Dermis microvascular lymphatic vessel endothelial cell (primary cell): ENCODE measurements around the gene STK25. TPM values are rescaled to one million over a fixed set of nuclear protein-coding genes. Genes with fewer than 3 reads are reported as not detected.
"Not testable (repeated sequence)": the region's sequence is repeated elsewhere in the genome, so short reads cannot be mapped to it uniquely, and the experiment has no call there.

Experiments used
- DNase-seq, 2 donors: peaks; one replicate each; pipeline versions ENCODE4 v3.0.0 to v3.0.0-alpha.2; 2010; ENCODE audit warnings: low read depth in 2 of 2
- total RNA-seq: library from RNA; depleted of rRNA; stranded (reverse); fragments of >200 nt; gene quantifications from 2 replicates; pipeline ENCODE4 v1.2.1, GENCODE V29; 2014

Gene STK25
- total RNA-seq, 1 donor from 2014 or later: 276 TPM

GRCh38 chr2:241509155-241509784, 886 bp upstream of the STK25 start:
- DNase-seq: no peak

- DNase-seq: peak in 1 of 2 donors; percentile 68
These were observed 749 bp downstream of the STK25 start for GRCh38 chr2:241507430-241508239.

GRCh38 chr2:241506793-241507429, 1.5 kb downstream of the STK25 start:
- peak; percentile 38 to 62 for DNase-seq

GRCh38 chr2:241506317-241506716, 2.1 kb downstream of the STK25 start:
- DNase-seq: not testable (repeated sequence)

- DNase-seq: no peak
These were observed 2.6 kb downstream of the STK25 start for GRCh38 chr2:241505781-241506201.

GRCh38 chr2:241505086-241505780, 3.2 kb downstream of the STK25 start:
- DNase-seq: no peak

GRCh38 chr2:241503776-241504392, 4.5 kb downstream of the STK25 start:
- no peak for DNase-seq

- DNase-seq: no peak
These were observed 6.1 kb downstream of the STK25 start for GRCh38 chr2:241502281-241502680.

- DNase-seq: no peak
These were observed 6.8 kb downstream of the STK25 start for GRCh38 chr2:241501551-241501950.

- DNase-seq: no peak
These were observed 7.3 kb downstream of the STK25 start for GRCh38 chr2:241501099-241501541.

GRCh38 chr2:241500431-241500975, 7.9 kb downstream of the STK25 start:
- DNase-seq: no peak

- no peak for DNase-seq
These were observed 8.4 kb downstream of the STK25 start for GRCh38 chr2:241500016-241500415.

- DNase-seq: no peak
These were observed 9.0 kb downstream of the STK25 start for GRCh38 chr2:241499146-241499965.

GRCh38 chr2:241498115-241499070, 10.0 kb downstream of the STK25 start:
- no peak for DNase-seq

- DNase-seq: no peak
These were observed 11.2 kb downstream of the STK25 start for GRCh38 chr2:241496904-241497877.

- DNase-seq: no peak
These were observed 12.2 kb downstream of the STK25 start for GRCh38 chr2:241496003-241496707.
